Measurements from ENCODE around the gene LHFPL2.
A peak's percentile ranks its signal among the peaks of the same experiment; 100 is the strongest.

Gene LHFPL2

DNA sequence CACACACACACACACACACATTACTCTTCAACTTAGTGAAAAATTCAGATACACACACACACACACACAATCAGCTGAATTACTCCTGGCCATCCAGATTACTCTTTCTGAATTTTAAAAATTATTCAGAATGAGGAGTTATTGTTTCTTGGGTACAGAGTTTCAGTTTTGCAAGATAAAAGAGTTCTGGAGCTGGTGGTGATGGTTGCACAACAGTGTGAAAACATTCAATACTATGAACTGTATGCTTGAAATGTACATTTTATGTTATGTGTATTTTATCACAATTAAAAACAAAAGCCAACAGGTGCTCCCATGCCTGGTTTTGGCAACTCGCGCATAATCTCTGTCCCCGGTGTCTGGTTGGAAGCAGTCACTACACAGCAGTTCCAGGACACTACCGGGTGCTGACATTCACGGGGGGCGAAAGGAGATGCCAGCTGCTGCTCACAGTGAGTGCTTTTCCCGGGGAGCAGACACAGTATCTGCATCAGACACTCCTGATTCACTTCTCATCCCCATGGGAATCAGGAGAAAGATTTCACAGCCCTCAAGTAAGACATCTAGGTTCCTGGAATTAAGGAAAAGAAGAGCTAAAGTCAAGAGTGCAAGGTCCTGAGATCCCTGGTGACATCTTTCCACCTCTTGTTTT, 55.7 kb downstream of the LHFPL2 start:
- Histone ChIP-seq H3K9ac (ENCODE audit: low read length) (no peak overlapping the region), H2BK5ac (ENCODE audit: low read length) (no peak overlapping the region), H4K8ac (ENCODE audit: low read depth, low read length) (no peak overlapping the region), H3K4me1 (ENCODE audit: control insufficient read depth, low read depth, low read length) (no peaks in the 10 kb centered on the region), H2AK5ac (ENCODE audit: low read length) (no peak overlapping the region), H3K27ac (ENCODE audit: low read depth, low read length) (no peak overlapping the region), H2BK120ac (ENCODE audit: low read depth, low read length) (no peak overlapping the region), H3K4me2 (ENCODE audit: low read length) (no peak overlapping the region), H3K27me3 (ENCODE audit: insufficient read depth, low read length, poor library complexity) (no peaks in the 10 kb centered on the region), H4K5ac (ENCODE audit: low read length) (no peak overlapping the region), H3K79me2 (ENCODE audit: control insufficient read depth, insufficient read depth, low read length) (peaks cover 2% of the 10 kb centered on the region), H3K18ac (ENCODE audit: low read length) (no peak overlapping the region), H3K79me1 (ENCODE audit: low read length) (peaks cover 10% of the 10 kb centered on the region), H3K23ac (ENCODE audit: low read length) (no peak overlapping the region), H3K36me3 (ENCODE audit: control insufficient read depth, insufficient read depth, low read length) (no peaks in the 10 kb centered on the region), H3K56ac (ENCODE audit: low read length) (no peak overlapping the region), H3K4ac (ENCODE audit: low read depth, low read length) (no peak overlapping the region), H2BK15ac (replicated peaks; ENCODE audit: low read depth) (no peak overlapping the region), H3K4me3 (ENCODE audit: low read length) (no peak overlapping the region)
- no peak for DNase-seq
- WGBS (ENCODE audit: extremely low coverage, insufficient coverage, low lambda C conversion rate), result no CpG with 5 or more reads among the region's 7 CpGs

DNA sequence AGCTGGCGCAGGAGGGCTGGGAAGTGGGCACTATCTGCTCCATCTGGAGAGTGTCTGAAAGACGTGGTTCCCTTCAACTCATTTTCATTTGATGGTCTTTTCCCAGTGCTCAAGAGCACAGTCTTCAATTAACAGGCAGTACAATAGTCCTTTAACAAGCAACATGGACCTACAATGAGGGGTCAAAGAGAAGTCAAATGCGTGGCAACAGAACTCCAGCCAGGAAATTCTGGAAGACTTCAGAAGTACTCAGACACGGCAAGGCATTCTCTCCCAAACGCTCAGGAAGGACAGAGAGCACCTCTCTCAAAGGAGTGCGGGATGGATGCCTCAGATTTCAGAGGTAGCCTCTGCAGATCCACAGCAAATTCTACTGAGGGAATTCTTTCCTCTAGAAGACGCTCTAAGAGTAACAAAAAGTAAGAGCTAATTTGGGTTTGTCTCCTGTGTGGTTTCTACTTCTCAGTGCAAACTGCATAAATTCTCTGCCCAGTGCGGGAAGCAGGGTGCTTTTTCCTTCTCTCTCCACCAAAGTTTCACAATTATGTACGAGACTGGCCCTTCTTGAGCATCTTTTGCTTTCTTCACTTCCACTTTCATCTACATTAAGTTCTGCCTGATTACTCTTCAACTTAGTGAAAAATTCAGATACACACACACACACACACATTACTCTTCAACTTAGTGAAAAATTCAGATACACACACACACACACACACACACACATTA, 56.4 kb downstream of the LHFPL2 start:
- H3K9ac ChIP-seq (ENCODE audit: low read length), result no peak overlapping the region
- no peak overlapping the region for H4K5ac ChIP-seq (ENCODE audit: low read length)
- peaks cover 10% of the 10 kb centered on the region for H3K79me1 ChIP-seq (ENCODE audit: low read length)
- no peak overlapping the region for H2AK5ac ChIP-seq (ENCODE audit: low read length)
- no peaks in the 10 kb centered on the region for H3K4me1 ChIP-seq (ENCODE audit: control insufficient read depth, low read depth, low read length)
- no peak overlapping the region for H3K27ac ChIP-seq (ENCODE audit: low read depth, low read length)
- H3K4ac ChIP-seq (ENCODE audit: low read depth, low read length), result no peak overlapping the region
- no CpG with 5 or more reads among the region's 9 CpGs for WGBS (ENCODE audit: extremely low coverage, insufficient coverage, low lambda C conversion rate)
- H3K4me2 ChIP-seq (ENCODE audit: low read length), result no peak overlapping the region
- DNase-seq, result peak; percentile 32
- no peak overlapping the region for H2BK15ac ChIP-seq (replicated peaks; ENCODE audit: low read depth)
- no peak overlapping the region for H3K4me3 ChIP-seq (ENCODE audit: low read length)
- H4K8ac ChIP-seq (ENCODE audit: low read depth, low read length), result no peak overlapping the region
- H2BK120ac ChIP-seq (ENCODE audit: low read depth, low read length), result no peak overlapping the region
- no peak overlapping the region for H2BK5ac ChIP-seq (ENCODE audit: low read length)
- H3K79me2 ChIP-seq (ENCODE audit: control insufficient read depth, insufficient read depth, low read length), result peaks cover 2% of the 10 kb centered on the region
- H3K27me3 ChIP-seq (ENCODE audit: insufficient read depth, low read length, poor library complexity), result no peaks in the 10 kb centered on the region
- no peak overlapping the region for H3K23ac ChIP-seq (ENCODE audit: low read length)
- peak overlapping the region; percentile 8 for H3K56ac ChIP-seq (ENCODE audit: low read length)
- H3K36me3 ChIP-seq (ENCODE audit: control insufficient read depth, insufficient read depth, low read length), result no peaks in the 10 kb centered on the region
- H3K18ac ChIP-seq (ENCODE audit: low read length), result no peak overlapping the region

DNA sequence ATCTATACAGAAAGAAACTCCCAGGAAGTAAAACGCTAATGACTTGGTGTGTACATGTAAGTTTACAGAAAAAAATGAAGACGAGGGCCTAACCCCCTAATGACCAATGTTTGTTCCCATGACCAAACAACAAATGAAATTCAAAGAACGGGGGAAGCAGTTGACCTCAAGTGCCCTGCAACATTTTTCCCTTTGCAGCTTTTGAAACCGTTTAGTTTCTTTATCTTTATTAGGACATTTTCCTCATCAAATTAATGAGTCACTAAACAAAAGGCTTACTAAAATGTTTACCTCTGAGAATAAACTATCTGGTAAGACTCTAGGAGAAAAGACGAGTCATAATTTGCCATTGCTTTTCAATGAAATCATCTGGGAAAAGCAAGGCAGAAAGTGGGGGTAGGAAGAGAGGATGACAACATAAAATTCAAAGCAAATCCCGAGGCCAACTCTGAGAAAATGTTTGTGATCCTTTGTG, 57.4 kb downstream of the LHFPL2 start:
- H3K4ac ChIP-seq (ENCODE audit: low read depth, low read length), result no peak overlapping the region
- no peak overlapping the region for H2BK15ac ChIP-seq (replicated peaks; ENCODE audit: low read depth)
- no peak overlapping the region for H3K9ac ChIP-seq (ENCODE audit: low read length)
- H3K27ac ChIP-seq (ENCODE audit: low read depth, low read length), result no peak overlapping the region
- H3K4me3 ChIP-seq (ENCODE audit: low read length), result no peak overlapping the region
- peak; percentile 51 for DNase-seq
- peaks cover 2% of the 10 kb centered on the region for H3K79me2 ChIP-seq (ENCODE audit: control insufficient read depth, insufficient read depth, low read length)
- no peak overlapping the region for H4K5ac ChIP-seq (ENCODE audit: low read length)
- no peak overlapping the region for H3K56ac ChIP-seq (ENCODE audit: low read length)
- H3K4me2 ChIP-seq (ENCODE audit: low read length), result no peak overlapping the region
- no peak overlapping the region for H3K18ac ChIP-seq (ENCODE audit: low read length)
- peaks cover 10% of the 10 kb centered on the region for H3K79me1 ChIP-seq (ENCODE audit: low read length)
- H2BK5ac ChIP-seq (ENCODE audit: low read length), result no peak overlapping the region
- no peaks in the 10 kb centered on the region for H3K27me3 ChIP-seq (ENCODE audit: insufficient read depth, low read length, poor library complexity)
- H3K36me3 ChIP-seq (ENCODE audit: control insufficient read depth, insufficient read depth, low read length), result no peaks in the 10 kb centered on the region
- H4K8ac ChIP-seq (ENCODE audit: low read depth, low read length), result no peak overlapping the region
- H2BK120ac ChIP-seq (ENCODE audit: low read depth, low read length), result no peak overlapping the region
- no peaks in the 10 kb centered on the region for H3K4me1 ChIP-seq (ENCODE audit: control insufficient read depth, low read depth, low read length)
- no peak overlapping the region for H2AK5ac ChIP-seq (ENCODE audit: low read length)
- no peak overlapping the region for H3K23ac ChIP-seq (ENCODE audit: low read length)
- WGBS (ENCODE audit: extremely low coverage, insufficient coverage, low lambda C conversion rate), result no CpG with 5 or more reads among the region's 6 CpGs

DNA sequence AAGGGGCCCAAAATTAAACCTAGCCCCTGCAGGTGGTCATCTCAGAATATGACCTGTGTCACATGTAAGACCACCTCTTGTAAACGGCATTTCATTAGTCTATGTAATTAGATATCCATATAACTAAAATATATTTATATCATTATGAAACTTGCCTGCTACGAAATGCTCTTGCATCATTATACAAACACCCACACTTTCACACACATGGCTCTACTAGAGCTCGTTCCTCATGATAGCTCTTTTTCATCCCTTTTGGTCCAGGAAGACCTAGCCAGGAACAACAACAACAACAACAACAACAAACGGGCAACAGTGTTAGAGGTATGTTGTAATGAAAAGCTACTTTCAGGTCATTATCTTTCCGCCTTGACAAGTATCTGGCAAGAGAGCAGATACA, 58.6 kb downstream of the LHFPL2 start:
- Histone ChIP-seq H3K27ac (ENCODE audit: low read depth, low read length) (no peak overlapping the region), H2BK5ac (ENCODE audit: low read length) (no peak overlapping the region), H3K4ac (ENCODE audit: low read depth, low read length) (no peak overlapping the region), H2AK5ac (ENCODE audit: low read length) (no peak overlapping the region), H3K27me3 (ENCODE audit: insufficient read depth, low read length, poor library complexity) (no peaks in the 10 kb centered on the region), H4K5ac (ENCODE audit: low read length) (no peak overlapping the region), H3K4me3 (ENCODE audit: low read length) (no peak overlapping the region), H3K9ac (ENCODE audit: low read length) (no peak overlapping the region), H3K23ac (ENCODE audit: low read length) (no peak overlapping the region), H3K56ac (ENCODE audit: low read length) (no peak overlapping the region), H3K79me2 (ENCODE audit: control insufficient read depth, insufficient read depth, low read length) (no peaks in the 10 kb centered on the region), H2BK15ac (replicated peaks; ENCODE audit: low read depth) (no peak overlapping the region), H3K18ac (ENCODE audit: low read length) (no peak overlapping the region), H3K4me1 (ENCODE audit: control insufficient read depth, low read depth, low read length) (no peaks in the 10 kb centered on the region), H3K79me1 (ENCODE audit: low read length) (peaks cover 10% of the 10 kb centered on the region), H4K8ac (ENCODE audit: low read depth, low read length) (no peak overlapping the region), H2BK120ac (ENCODE audit: low read depth, low read length) (no peak overlapping the region), H3K4me2 (ENCODE audit: low read length) (no peak overlapping the region), H3K36me3 (ENCODE audit: control insufficient read depth, insufficient read depth, low read length) (no peaks in the 10 kb centered on the region)
- no CpG with 5 or more reads among the region's 5 CpGs for WGBS (ENCODE audit: extremely low coverage, insufficient coverage, low lambda C conversion rate)
- DNase-seq, result no peak

DNA sequence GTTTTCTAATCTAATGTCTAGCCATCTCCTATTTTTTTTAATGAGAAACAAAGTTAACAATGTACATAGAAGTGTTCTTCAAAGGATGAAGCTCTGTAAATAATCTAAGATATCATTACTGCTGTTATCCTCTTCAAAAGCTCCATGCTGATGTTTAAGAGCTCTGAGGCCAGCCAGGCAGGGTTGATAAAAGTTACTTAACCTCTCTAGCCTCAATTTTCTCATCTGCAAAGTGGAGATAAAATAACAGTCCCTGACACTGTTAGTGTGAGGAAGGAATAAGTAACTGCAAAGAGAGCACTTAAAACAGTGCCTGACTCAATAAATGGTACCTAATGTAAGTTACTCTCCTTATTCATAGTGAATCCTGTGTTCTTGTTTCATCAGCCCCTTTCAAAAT, 60.1 kb downstream of the LHFPL2 start:
- H4K5ac ChIP-seq (ENCODE audit: low read length), result no peak overlapping the region
- no peak overlapping the region for H3K56ac ChIP-seq (ENCODE audit: low read length)
- no peak for DNase-seq
- no peak overlapping the region for H2BK5ac ChIP-seq (ENCODE audit: low read length)
- peaks cover 8% of the 10 kb centered on the region for H3K79me1 ChIP-seq (ENCODE audit: low read length)
- H3K27ac ChIP-seq (ENCODE audit: low read depth, low read length), result no peak overlapping the region
- no peak overlapping the region for H3K18ac ChIP-seq (ENCODE audit: low read length)
- H4K8ac ChIP-seq (ENCODE audit: low read depth, low read length), result no peak overlapping the region
- H2BK120ac ChIP-seq (ENCODE audit: low read depth, low read length), result no peak overlapping the region
- H3K23ac ChIP-seq (ENCODE audit: low read length), result no peak overlapping the region
- H3K4me1 ChIP-seq (ENCODE audit: control insufficient read depth, low read depth, low read length), result no peaks in the 10 kb centered on the region
- no peak overlapping the region for H3K4me3 ChIP-seq (ENCODE audit: low read length)
- no peaks in the 10 kb centered on the region for H3K27me3 ChIP-seq (ENCODE audit: insufficient read depth, low read length, poor library complexity)
- H2BK15ac ChIP-seq (replicated peaks; ENCODE audit: low read depth), result no peak overlapping the region
- no peak overlapping the region for H3K9ac ChIP-seq (ENCODE audit: low read length)
- H2AK5ac ChIP-seq (ENCODE audit: low read length), result no peak overlapping the region
- no peak overlapping the region for H3K4me2 ChIP-seq (ENCODE audit: low read length)
- no peaks in the 10 kb centered on the region for H3K79me2 ChIP-seq (ENCODE audit: control insufficient read depth, insufficient read depth, low read length)
- no peak overlapping the region for H3K4ac ChIP-seq (ENCODE audit: low read depth, low read length)
- no peaks in the 10 kb centered on the region for H3K36me3 ChIP-seq (ENCODE audit: control insufficient read depth, insufficient read depth, low read length)
